ENCODE results near the gene IRX2. TPM values are rescaled to one million over a fixed set of nuclear protein-coding genes. Genes with fewer than 3 reads are reported as not detected.

Gene IRX2
- total RNA-seq, 1 donor from 2014 or later: not detected

- no peak for TF ChIP-seq CTCF (IDR thresholded peaks at IDR 0.05)
- peaks cover 7% of the 10 kb centered on the region for H3K4me1 Mint-ChIP-seq
- intact Hi-C loops (cut with micrococcal nuclease): loop anchor here (10.0 kb wide), 1 partner anchor 838 kb away; the partner anchor contains the start of gene IRX1
- H3K27ac Mint-ChIP-seq: no peak overlapping the region
- POLR2A ChIA-PET: no interaction called here
- no peaks in the 10 kb centered on the region for H3K36me3 Mint-ChIP-seq (ENCODE audit: low read depth)
- no peak for DNase-seq
- no peak for ATAC-seq (ENCODE audit: low read depth)
- CTCF ChIA-PET: no interaction called here
- H3K9me3 Mint-ChIP-seq: no peaks in the 10 kb centered on the region
- H3K27me3 Mint-ChIP-seq: peaks cover 57% of the 10 kb centered on the region
- peak overlapping the region; percentile 37 for H3K4me3 Mint-ChIP-seq
Observed at GRCh38 chr5:2756211-2757152, 5.0 kb upstream of the IRX2 start.

- ChIA-PET POLR2A (no interaction called here), CTCF (no interaction called here)
- ATAC-seq (ENCODE audit: low read depth) (no peak), DNase-seq (no peak)
- intact Hi-C loops (cut with micrococcal nuclease): loop anchor here (10.0 kb wide), 1 partner anchor 839 kb away; the partner anchor contains the start of gene IRX1
- H3K27me3 Mint-ChIP-seq: peaks cover 57% of the 10 kb centered on the region
- no peaks in the 10 kb centered on the region for H3K36me3 Mint-ChIP-seq (ENCODE audit: low read depth)
- TF ChIP-seq CTCF (IDR thresholded peaks at IDR 0.05): no peak
- H3K9me3 Mint-ChIP-seq: no peaks in the 10 kb centered on the region
- H3K4me1 Mint-ChIP-seq: peaks cover 7% of the 10 kb centered on the region
- H3K4me3 Mint-ChIP-seq: no peak overlapping the region
- H3K27ac Mint-ChIP-seq: no peak overlapping the region
Observed at GRCh38 chr5:2755681-2756171, 4.2 kb upstream of the IRX2 start.

GRCh38 chr5:2755076-2755680, 3.7 kb upstream of the IRX2 start:
- H3K27ac Mint-ChIP-seq: no peak overlapping the region
- H3K27me3 Mint-ChIP-seq: peaks cover 57% of the 10 kb centered on the region
- H3K4me3 Mint-ChIP-seq: no peak overlapping the region
- no peaks in the 10 kb centered on the region for H3K9me3 Mint-ChIP-seq
- ChIA-PET POLR2A (no interaction called here), CTCF (no interaction called here)
- H3K36me3 Mint-ChIP-seq (ENCODE audit: low read depth): no peaks in the 10 kb centered on the region
- H3K4me1 Mint-ChIP-seq: peaks cover 7% of the 10 kb centered on the region
- no peak for TF ChIP-seq CTCF (IDR thresholded peaks at IDR 0.05)
- no peak for DNase-seq
- intact Hi-C loops (cut with micrococcal nuclease): loop anchor here (10.0 kb wide), 1 partner anchor 840 kb away; the partner anchor contains the start of gene IRX1
- ATAC-seq (ENCODE audit: low read depth): no peak

- Mint-ChIP-seq H3K4me3 (no peak overlapping the region), H3K9me3 (no peaks in the 10 kb centered on the region), H3K4me1 (peaks cover 9% of the 10 kb centered on the region), H3K27ac (no peak overlapping the region), H3K36me3 (ENCODE audit: low read depth) (no peaks in the 10 kb centered on the region), H3K27me3 (peaks cover 56% of the 10 kb centered on the region)
- no peak for TF ChIP-seq CTCF (IDR thresholded peaks at IDR 0.05)
- POLR2A ChIA-PET: no interaction called here
- intact Hi-C loops (cut with micrococcal nuclease): loop anchor here (10.0 kb wide), 1 partner anchor 840 kb away; the partner anchor contains the start of gene IRX1
- CTCF ChIA-PET: no interaction called here
- ATAC-seq (ENCODE audit: low read depth) (no peak), DNase-seq (no peak)
Observed at GRCh38 chr5:2754581-2755075, 3.2 kb upstream of the IRX2 start.
